H1 (cell line): Measurements from ENCODE around the gene STXBP6. TPM values are rescaled to one million over a fixed set of nuclear protein-coding genes. Genes with fewer than 3 reads are reported as not detected.

ENCODE experiments used
- CTCF ChIA-PET: fragments of 300-600 bp; sonication (Branson Sonifier 250); formaldehyde crosslinking; loops from one replicate; lab custom pipeline; 2021; ENCODE audit not compliant: partially characterized antibody; lab: Charles Lee
- POLR2A ChIA-PET: fragments of 300-600 bp; sonication (Branson Sonifier 250); formaldehyde crosslinking; loops from one replicate; lab custom pipeline; 2021; ENCODE audit warnings: inconsistent platforms; ENCODE audit not compliant: partially characterized antibody; lab: Charles Lee
- DNase-seq, 2 experiments: peaks; one replicate each; pipeline versions ENCODE4 v3.0.0 to v3.0.0-alpha.2; 2010 to 2022; ENCODE audit warnings: low spot score in 2 of 2, low read depth in 1 of 2, mixed read lengths in 1 of 2
- FAIRE-seq: peaks from 2 replicates; lab custom pipeline; 2011; peaks lifted over from hg19 to GRCh38; lab: Jason Lieb, UNC
- H2AFZ ChIP-seq: 2 replicates; pipeline ENCODE4 v1.8.1; 2012; ENCODE audit warnings: low read length, inconsistent platforms
- H2AK5ac ChIP-seq: 2 replicates; pipeline ENCODE4 v1.6.1; 2013; ENCODE audit warnings: low read depth, low read length
- H2BK120ac ChIP-seq: replicated peaks from 2 replicates; pipeline ENCODE3; 2013; ENCODE audit warnings: low read depth, low read length, inconsistent platforms
- H2BK12ac ChIP-seq: 2 replicates; pipeline ENCODE4 v1.6.1; 2013; ENCODE audit warnings: low read depth, low read length
- H2BK15ac ChIP-seq: 2 replicates; pipeline ENCODE4 v1.6.1; 2013; ENCODE audit warnings: low read length
- H2BK20ac ChIP-seq: 2 replicates; pipeline ENCODE4 v1.6.1; 2013; ENCODE audit warnings: low read length
- H2BK5ac ChIP-seq: 2 replicates; pipeline ENCODE4 v1.6.1; 2013; ENCODE audit warnings: low read depth, low read length
- H3K14ac ChIP-seq: 2 replicates; pipeline ENCODE4 v1.6.1; 2013; ENCODE audit warnings: inconsistent platforms; ENCODE audit not compliant: insufficient read length
- H3K18ac ChIP-seq: 2 replicates; pipeline ENCODE4 v1.6.1; 2013; ENCODE audit warnings: low read length; ENCODE audit errors: extremely low read depth
- H3K23ac ChIP-seq: 2 replicates; pipeline ENCODE4 v1.6.1; 2013; ENCODE audit warnings: inconsistent platforms; ENCODE audit not compliant: insufficient read length
- H3K23me2 ChIP-seq: 2 replicates; pipeline ENCODE4 v1.6.1; 2013; ENCODE audit warnings: low read depth, low read length
- H3K27ac ChIP-seq: 2 replicates; pipeline ENCODE4 v1.6.1; 2011; ENCODE audit warnings: low read depth, low read length, inconsistent platforms
- H3K27me3 ChIP-seq, 4 experiments: replicated peaks in 1 of 4; 1 replicate in 1 of 4; 2 replicates in 3 of 4; pipeline versions ENCODE4 v1.6.1 to v1.8.1; 2011 to 2013; ENCODE audit warnings: low read length in 3 of 4, mild to moderate bottlenecking in 3 of 4, inconsistent platforms in 2 of 4, mixed read lengths in 2 of 4, moderate library complexity in 1 of 4; ENCODE audit not compliant: control insufficient read depth in 3 of 4, insufficient read depth in 3 of 4; ENCODE audit errors: extremely low read depth in 1 of 4
- H3K36me3 ChIP-seq, 4 experiments: 2 replicates each; pipeline versions ENCODE4 v1.6.1 to v1.8.1; 2011 to 2013; ENCODE audit warnings: mild to moderate bottlenecking in 4 of 4, low read length in 3 of 4, moderate library complexity in 2 of 4, control low read depth in 1 of 4, inconsistent platforms in 1 of 4; ENCODE audit not compliant: insufficient read depth in 4 of 4, control insufficient read depth in 2 of 4
- H3K4ac ChIP-seq: replicated peaks from 2 replicates; pipeline ENCODE3; 2013; ENCODE audit warnings: low read length, low read depth, mixed read lengths, inconsistent platforms; ENCODE audit not compliant: insufficient read length
- H3K4me1 ChIP-seq, 4 experiments: replicated peaks in 1 of 4; 1 replicate in 1 of 4; 2 replicates in 3 of 4; pipeline versions ENCODE4 v1.6.1 to v1.8.1; 2011 to 2013; ENCODE audit warnings: low read length in 3 of 4, inconsistent platforms in 2 of 4, mixed read lengths in 1 of 4; ENCODE audit not compliant: insufficient read depth in 4 of 4, control insufficient read depth in 3 of 4
- H3K4me2 ChIP-seq, 2 experiments: 2 replicates each; pipeline versions ENCODE4 v1.6.1 to v1.8.1; 2011 to 2013; ENCODE audit warnings: low read depth in 2 of 2, low read length in 2 of 2, control low read depth in 1 of 2, inconsistent platforms in 1 of 2, mild to moderate bottlenecking in 1 of 2; ENCODE audit not compliant: insufficient read depth in 1 of 2
- H3K4me3 ChIP-seq, 4 experiments: fragments of 200-600, 300-600 bp in 1 of 4; sonication (generic), shearing (Covaris generic), sonication (Bioruptor Twin) in 1 of 4; 2 replicates each; pipeline versions ENCODE4 v1.5.1 to v1.8.1; 2011 to 2016; ENCODE audit warnings: low read length in 4 of 4, low read depth in 3 of 4, control low read depth in 2 of 4, inconsistent platforms in 2 of 4, mild to moderate bottlenecking in 2 of 4, mixed read lengths in 1 of 4, moderate library complexity in 1 of 4; ENCODE audit not compliant: insufficient read depth in 2 of 4; ENCODE audit errors: extremely low read depth in 1 of 4
- H3K56ac ChIP-seq: replicated peaks from 2 replicates; pipeline ENCODE3; 2013; ENCODE audit warnings: low read depth, mild to moderate bottlenecking, mixed read lengths, low read length, inconsistent platforms; ENCODE audit not compliant: insufficient read length
- H3K79me1 ChIP-seq: 2 replicates; pipeline ENCODE4 v1.6.1; 2013; ENCODE audit warnings: low read depth, low read length, control low read depth
- H3K79me2 ChIP-seq, 2 experiments: 2 replicates each; pipeline versions ENCODE4 v1.6.1 to v1.8.1; 2012 to 2013; ENCODE audit warnings: low read length in 2 of 2, mild to moderate bottlenecking in 2 of 2, inconsistent platforms in 1 of 2; ENCODE audit not compliant: insufficient read depth in 2 of 2, control insufficient read depth in 1 of 2
- H3K9ac ChIP-seq, 4 experiments: replicated peaks in 1 of 4; 1 replicate in 1 of 4; 2 replicates in 3 of 4; pipeline versions ENCODE4 v1.6.1 to v1.8.1; 2011 to 2013; ENCODE audit warnings: low read depth in 3 of 4, low read length in 3 of 4, control low read depth in 2 of 4, mild to moderate bottlenecking in 2 of 4, moderate library complexity in 2 of 4, inconsistent platforms in 1 of 4; ENCODE audit errors: extremely low read depth in 1 of 4
- H3K9me3 ChIP-seq, 2 experiments: 2 replicates each; pipeline versions ENCODE4 v1.6.1 to v1.8.1; 2012 to 2013; ENCODE audit warnings: mild to moderate bottlenecking in 2 of 2, moderate library complexity in 2 of 2, control low read depth in 1 of 2, inconsistent platforms in 1 of 2, low read depth in 1 of 2, low read length in 1 of 2, mixed read lengths in 1 of 2; ENCODE audit not compliant: insufficient read depth in 2 of 2
- H4K20me1 ChIP-seq, 2 experiments: replicated peaks in 1 of 2; 2 replicates each; pipeline versions ENCODE3 to v1.8.1; 2011 to 2013; ENCODE audit warnings: inconsistent platforms in 2 of 2, low read length in 2 of 2, mild to moderate bottlenecking in 1 of 2; ENCODE audit not compliant: insufficient read depth in 2 of 2, control insufficient read depth in 1 of 2
- H4K5ac ChIP-seq: 2 replicates; pipeline ENCODE4 v1.6.1; 2013; ENCODE audit warnings: low read length, low read depth, mixed read lengths, inconsistent platforms; ENCODE audit not compliant: insufficient read length
- H4K8ac ChIP-seq: 2 replicates; pipeline ENCODE4 v1.8.0; 2013; ENCODE audit warnings: mild to moderate bottlenecking, moderate library complexity, low read length, inconsistent platforms; ENCODE audit not compliant: insufficient read depth; ENCODE audit errors: extremely low read depth
- H4K91ac ChIP-seq: replicated peaks from 2 replicates; pipeline ENCODE3; 2013; ENCODE audit warnings: low read length, mixed read lengths, inconsistent platforms; ENCODE audit not compliant: insufficient read length
- GABPA ChIP-seq: IDR thresholded peaks from 2 replicates; pipeline ENCODE4 v1.6.1; 2011; ENCODE audit warnings: mild to moderate bottlenecking, low read length, moderate library complexity, borderline replicate concordance; ENCODE audit not compliant: insufficient read depth
- JUND ChIP-seq: IDR thresholded peaks from 2 replicates; pipeline ENCODE4 v1.6.1; 2011; ENCODE audit warnings: mild to moderate bottlenecking, improper control_type of control experiment, low read length
- KDM5A ChIP-seq: fragments of 200-600 bp; IDR thresholded peaks from 2 replicates; pipeline ENCODE4 v1.7.1; 2012; ENCODE audit warnings: mild to moderate bottlenecking, low read length, inconsistent platforms, mixed read lengths
- POU5F1 ChIP-seq: IDR thresholded peaks from 2 replicates; pipeline ENCODE4 v1.6.1; 2011; ENCODE audit warnings: low read depth, mild to moderate bottlenecking, low read length, moderate library complexity
- RBBP5 ChIP-seq: IDR thresholded peaks from 2 replicates; pipeline ENCODE4 v1.7.1; 2012; ENCODE audit warnings: low read depth, mild to moderate bottlenecking, inconsistent platforms, low read length, moderate library complexity, borderline replicate concordance
- RFX5 ChIP-seq: IDR thresholded peaks from 2 replicates; pipeline ENCODE4 v1.6.1; 2011; ENCODE audit warnings: low read depth, low read length, improper control_type of control experiment, borderline replicate concordance
- RXRA ChIP-seq: IDR thresholded peaks from 2 replicates; pipeline ENCODE4 v1.6.1; 2011; ENCODE audit warnings: low read depth, mild to moderate bottlenecking, low read length, moderate library complexity; ENCODE audit not compliant: insufficient read depth
- TCF12 ChIP-seq: IDR thresholded peaks from 2 replicates; pipeline ENCODE4 v1.6.1; 2011; ENCODE audit warnings: low read depth, mild to moderate bottlenecking, low read length
- TEAD4 ChIP-seq: IDR thresholded peaks from 2 replicates; pipeline ENCODE4 v1.6.1; 2012; ENCODE audit warnings: low read depth, low read length, inconsistent platforms, mixed read lengths
- YY1 ChIP-seq: IDR thresholded peaks from 2 replicates; pipeline ENCODE4 v1.6.1; 2011; ENCODE audit warnings: low read depth, mild to moderate bottlenecking, low read length
- WGBS, 2 experiments: shearing (Covaris generic) in 1 of 2; methylation state at CpG; one replicate each; pipeline versions ENCODE4 v1.1.6 to v1.1.7; 2013 to 2015; ENCODE audit warnings: low lambda C conversion rate in 2 of 2, mixed read lengths in 2 of 2, inconsistent platforms in 1 of 2, low coverage in 1 of 2, missing lambda C conversion rate in 1 of 2; ENCODE audit not compliant: insufficient replicate concordance in 2 of 2, insufficient coverage in 1 of 2, insufficient read length in 1 of 2; ENCODE audit errors: extremely low coverage in 1 of 2, missing lambda C conversion rate in 1 of 2; 5-methylcytosine and 5-hydroxymethylcytosine counted together
- polyA plus RNA-seq, 7 experiments: library from polyadenylated mRNA; depleted of rRNA in 3 of 7; stranded (reverse) in 5 of 7; unstranded in 2 of 7; fragments of >200 nt in 5 of 7; fragments of 200-250 nt in 2 of 7; gene quantifications; 1 replicate in 5 of 7; 2 replicates in 1 of 7; 4 replicates in 1 of 7; pipeline versions ENCODE4 v1.2.1 to v1.2.3, GENCODE V29; 2011 to 2013; ENCODE audit warnings: missing spikeins in 2 of 7, mixed read lengths in 2 of 7
- total RNA-seq: library from RNA; stranded (reverse); fragmentation: NEBNext Ultra II Directional; extraction: Animal tissue kit (Norgen Biotek cat#: 25700); gene quantifications from 2 replicates; pipeline ENCODE4 v1.2.1, GENCODE V29; 2021
- TF ChIP-seq, protein P1 (sequence below): IDR thresholded peaks from 2 replicates; pipeline ENCODE4 v1.6.1; 2011; ENCODE audit warnings: low read length, improper control_type of control experiment

The STXBP6 gene
- total and polyA plus RNA-seq, 2 of the 8 experiments (the other 6 are each of a cell fraction or from before 2014, with no cell fraction given) = 9.4 to 18.1 TPM

DNA sequence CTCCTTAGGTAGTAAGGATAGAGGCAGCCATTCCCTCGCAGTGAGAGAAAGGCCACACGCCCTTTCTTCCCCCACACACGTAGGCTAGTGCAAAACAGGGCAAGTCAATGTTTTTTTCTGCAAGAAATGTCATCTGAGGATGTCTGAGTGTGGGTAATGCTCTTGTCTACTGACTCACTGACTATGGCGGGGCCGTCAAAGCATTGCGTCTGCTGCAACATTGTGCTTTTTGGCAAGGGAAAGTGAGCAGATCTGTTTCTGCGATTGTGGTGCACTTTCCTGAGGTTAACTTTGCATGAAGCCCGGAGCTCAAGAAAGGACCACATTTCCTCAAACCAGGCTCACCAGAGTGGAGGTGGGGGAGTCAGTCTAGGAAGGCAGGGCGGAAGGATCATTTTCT, 234.4 kb downstream of the STXBP6 start:
- ChIA-PET CTCF (interaction anchor here (1.2 to 2.1 kb wide), 5 partner anchors 9 to 317 kb away, joined by 3 to 7 read pairs (median 4); no protein-coding TSS in a partner anchor), POLR2A (no interaction called here)
- H3K9me3 ChIP-seq = no peaks in the 10 kb centered on the region

More for the DNA sequence above, 234.4 kb downstream of the STXBP6 start:
- Histone ChIP-seq H4K8ac (no peak overlapping the region), H3K14ac (no peak overlapping the region), H3K23me2 (no peaks in the 10 kb centered on the region; the same call in 1 of the 2 replicates), H2AK5ac (no peak overlapping the region), H3K27me3 (no peaks in the 10 kb centered on the region), H3K27ac (no peak overlapping the region), H3K23ac (no peak overlapping the region), H3K9ac (no peak overlapping the region), H3K4me3 (no peak overlapping the region), H3K4ac (no peak overlapping the region), H2BK120ac (no peak overlapping the region)
- no peak for DNase-seq
- 84% methylated on average over 9 of the region's 9 CpGs; no CpG with 5 or more reads in 1 of the 2 experiments for WGBS, 2 experiments
- TF ChIP-seq KDM5A = no peak
- TF ChIP-seq TCF12 = no peak
- TF ChIP-seq GABPA = no peak
- no peak for TF ChIP-seq TEAD4
- no peak for TF ChIP-seq JUND
- no peak for TF ChIP-seq YY1
- TF ChIP-seq, protein P1, sequence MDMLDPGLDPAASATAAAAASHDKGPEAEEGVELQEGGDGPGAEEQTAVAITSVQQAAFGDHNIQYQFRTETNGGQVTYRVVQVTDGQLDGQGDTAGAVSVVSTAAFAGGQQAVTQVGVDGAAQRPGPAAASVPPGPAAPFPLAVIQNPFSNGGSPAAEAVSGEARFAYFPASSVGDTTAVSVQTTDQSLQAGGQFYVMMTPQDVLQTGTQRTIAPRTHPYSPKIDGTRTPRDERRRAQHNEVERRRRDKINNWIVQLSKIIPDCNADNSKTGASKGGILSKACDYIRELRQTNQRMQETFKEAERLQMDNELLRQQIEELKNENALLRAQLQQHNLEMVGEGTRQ = no peak
- no peak for TF ChIP-seq RXRA
- TF ChIP-seq POU5F1 = no peak
- no peak for TF ChIP-seq RFX5
- TF ChIP-seq RBBP5 = no peak
- TF ChIP-seq, all 59 proteins: peak for 0
- H2BK5ac ChIP-seq = peak overlapping the region; percentile 48; the same call in 1 of the 2 replicates
- no peak overlapping the region for H2BK12ac ChIP-seq
- H3K36me3 ChIP-seq = no peaks in the 10 kb centered on the region; a peak in 1 of 8 replicates
- no peak overlapping the region for H4K5ac ChIP-seq
- no peaks in the 10 kb centered on the region for H4K20me1 ChIP-seq
- no peaks in the 10 kb centered on the region for H3K4me1 ChIP-seq
- no peak for FAIRE-seq
- H3K79me2 ChIP-seq = no peaks in the 10 kb centered on the region
- no peak overlapping the region for H4K91ac ChIP-seq
- H2BK15ac ChIP-seq = no peak overlapping the region
- H3K79me1 ChIP-seq = no peaks in the 10 kb centered on the region; the same call in 1 of the 2 replicates
- H3K18ac ChIP-seq = no peak overlapping the region
- no peak overlapping the region for H3K4me2 ChIP-seq
- H3K56ac ChIP-seq = no peak overlapping the region
- H2BK20ac ChIP-seq = no peak overlapping the region
- no peak overlapping the region for H2AFZ ChIP-seq
